GM12801 (cell line): ENCODE measurements around the gene SPNS1.

Source experiments
- TF ChIP-seq, protein P1 (sequence below): IDR thresholded peaks from one replicate; pipeline ENCODE4 v1.5.1; 2011; ENCODE audit warnings: control low read depth; ENCODE audit not compliant: insufficient read length; ENCODE audit errors: extremely low read depth

SPNS1 gene

DNA sequence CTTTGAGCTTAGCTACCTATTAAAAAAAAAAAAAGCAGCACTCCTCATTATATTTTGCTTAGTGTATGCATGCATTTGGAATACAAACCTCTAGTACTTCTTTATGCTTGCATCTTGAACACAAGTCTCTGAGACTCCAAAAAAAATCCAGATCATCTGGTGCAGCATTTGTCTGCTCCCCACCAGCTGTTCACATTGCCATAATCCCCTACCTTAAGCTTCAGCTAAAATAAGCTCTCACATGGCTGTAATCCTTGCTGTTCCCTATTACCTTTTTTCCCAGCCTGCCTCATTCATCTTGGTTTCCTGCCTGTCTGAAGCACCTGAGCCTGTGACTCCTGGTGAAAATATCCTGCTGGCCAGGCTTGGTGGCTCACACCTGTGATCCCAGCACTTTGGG lies 31.3 kb upstream of the SPNS1 start:
- TF ChIP-seq, protein P1, sequence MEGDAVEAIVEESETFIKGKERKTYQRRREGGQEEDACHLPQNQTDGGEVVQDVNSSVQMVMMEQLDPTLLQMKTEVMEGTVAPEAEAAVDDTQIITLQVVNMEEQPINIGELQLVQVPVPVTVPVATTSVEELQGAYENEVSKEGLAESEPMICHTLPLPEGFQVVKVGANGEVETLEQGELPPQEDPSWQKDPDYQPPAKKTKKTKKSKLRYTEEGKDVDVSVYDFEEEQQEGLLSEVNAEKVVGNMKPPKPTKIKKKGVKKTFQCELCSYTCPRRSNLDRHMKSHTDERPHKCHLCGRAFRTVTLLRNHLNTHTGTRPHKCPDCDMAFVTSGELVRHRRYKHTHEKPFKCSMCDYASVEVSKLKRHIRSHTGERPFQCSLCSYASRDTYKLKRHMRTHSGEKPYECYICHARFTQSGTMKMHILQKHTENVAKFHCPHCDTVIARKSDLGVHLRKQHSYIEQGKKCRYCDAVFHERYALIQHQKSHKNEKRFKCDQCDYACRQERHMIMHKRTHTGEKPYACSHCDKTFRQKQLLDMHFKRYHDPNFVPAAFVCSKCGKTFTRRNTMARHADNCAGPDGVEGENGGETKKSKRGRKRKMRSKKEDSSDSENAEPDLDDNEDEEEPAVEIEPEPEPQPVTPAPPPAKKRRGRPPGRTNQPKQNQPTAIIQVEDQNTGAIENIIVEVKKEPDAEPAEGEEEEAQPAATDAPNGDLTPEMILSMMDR: no peak

- TF ChIP-seq, protein P1: no peak
Measured at GRCh38 chr16:28946681-28947080, 27.9 kb upstream of the SPNS1 start.

- TF ChIP-seq, protein P1: no peak
Measured at GRCh38 chr16:28950648-28951409, 23.7 kb upstream of the SPNS1 start, which contains the start of gene NFATC2IP. Gene NFATC2IP, plus strand, starts transcription at chr16:28950937. Its CDS starts 75 bp downstream, at chr16:28951012.

GRCh38 chr16:28951410-28951943 lies 23.1 kb upstream of the SPNS1 start:
- TF ChIP-seq, protein P1: no peak

DNA sequence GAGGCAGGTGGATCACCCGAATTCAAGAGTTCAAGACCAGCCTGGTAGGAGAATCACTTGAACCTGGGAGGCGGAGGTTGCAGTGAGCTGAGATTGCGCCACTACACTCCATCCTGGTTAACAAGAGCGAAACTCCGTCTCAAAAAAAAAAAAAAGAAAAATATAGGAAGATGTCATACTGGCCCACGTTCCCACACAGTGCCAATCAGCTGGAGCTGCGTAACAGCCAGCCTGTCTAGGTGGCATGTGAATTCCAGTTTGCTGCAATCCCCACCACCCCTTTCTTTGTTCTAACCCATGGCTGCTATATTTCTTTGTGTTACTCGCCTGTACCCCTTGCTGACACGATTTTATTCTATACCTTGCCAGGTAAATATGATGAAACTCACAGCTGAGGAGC lies 16.4 kb upstream of the SPNS1 start:
- TF ChIP-seq, protein P1: no peak

DNA sequence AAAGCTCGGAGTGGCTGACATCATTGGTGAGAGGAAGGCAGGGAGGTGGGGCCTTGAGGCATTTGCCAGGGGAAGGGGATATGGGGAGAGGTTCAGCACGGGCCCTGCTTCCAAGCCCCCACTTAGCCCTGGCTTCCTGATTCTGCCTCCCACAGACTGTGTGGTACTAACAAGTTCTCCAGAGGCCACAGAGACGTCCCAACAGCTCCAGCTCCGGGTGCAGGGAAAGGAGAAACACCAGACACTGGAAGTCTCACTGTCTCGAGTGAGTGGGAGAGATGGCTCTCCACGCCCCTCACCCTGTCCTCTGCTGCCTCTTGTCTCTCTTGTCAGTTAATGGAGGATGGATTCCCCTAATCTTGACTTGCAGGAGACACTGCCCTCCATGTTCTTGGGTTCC lies 15.7 kb upstream of the SPNS1 start:
- TF ChIP-seq, protein P1: no peak

DNA sequence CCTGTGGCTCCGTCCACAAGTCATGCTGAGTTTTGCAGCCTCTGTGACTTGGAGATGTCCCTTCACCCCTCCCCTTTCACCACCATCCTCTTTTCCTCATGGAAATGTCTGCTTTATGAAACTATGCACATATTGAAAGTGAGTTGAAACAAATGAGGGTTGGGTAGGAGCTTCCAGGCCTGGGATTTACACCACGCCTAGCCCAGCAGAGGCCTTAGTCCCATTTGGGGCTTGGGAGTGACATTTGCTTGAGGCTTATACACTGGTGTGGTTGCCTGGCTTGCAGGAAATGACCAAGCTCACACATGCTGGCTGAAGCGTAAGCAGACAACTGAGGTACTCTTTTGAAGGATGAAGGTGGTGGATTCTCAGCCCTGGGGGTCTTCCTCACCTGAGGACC lies 10.5 kb upstream of the SPNS1 start:
- TF ChIP-seq, protein P1: no peak
